Colonic mucosa (tissue), 4 donors: Measurements from ENCODE around the gene TMEM9. TPM values are rescaled to one million over a fixed set of nuclear protein-coding genes. Genes with fewer than 3 reads are reported as not detected.

Source experiments
- DNase-seq: peaks from one replicate; pipeline ENCODE4 v3.0.0-alpha.2; 2020
- H3K27ac ChIP-seq: fragments of 200-600 bp; one replicate; pipeline ENCODE4 v1.8.0; 2021
- H3K27me3 ChIP-seq: fragments of 200-600 bp; one replicate; pipeline ENCODE4 v1.8.0; 2021
- H3K36me3 ChIP-seq: fragments of 200-600 bp; one replicate; pipeline ENCODE4 v1.8.0; 2021
- H3K4me1 ChIP-seq: fragments of 200-600 bp; one replicate; pipeline ENCODE4 v1.8.0; 2021; ENCODE audit warnings: mild to moderate bottlenecking
- H3K4me3 ChIP-seq: fragments of 200-600 bp; one replicate; pipeline ENCODE4 v1.8.0; 2021
- H3K9ac ChIP-seq, 2 donors: one replicate each; pipeline ENCODE4 v1.7.0; 2013; ENCODE audit warnings: control low read depth in 2 of 2, low read depth in 2 of 2, low read length in 2 of 2
- H3K9me3 ChIP-seq: fragments of 200-600 bp; one replicate; pipeline ENCODE4 v1.8.0; 2021
- CTCF ChIP-seq: fragments of 200-600 bp; IDR thresholded peaks from one replicate; pipeline ENCODE4 v1.8.0; 2022; ENCODE audit warnings: antibody characterized with exemption, mild to moderate bottlenecking
- intact Hi-C: fragments of 100-400 bp; cut with DNase I; formaldehyde crosslinking; loops from one replicate; pipeline ENCODE4 v1.14.1; 2022
- total RNA-seq, 2 donors: library from RNA; stranded (reverse); fragmentation: NEBNext Ultra II Directional in 1 of 2; extraction: Animal tissue kit (Norgen Biotek cat#: 25700) in 1 of 2; gene quantifications; one replicate each; pipeline ENCODE4 v1.2.1, GENCODE V29; 2021
- donor health status: healthy.
- donor health status: DM: no; HTN: no; CAD: no.
- donor health status: DM: no; HTN: no; CAD: no.

The TMEM9 gene
- total RNA-seq, 2 donors from 2014 or later = 35.4 to 38.2 TPM

- intact Hi-C loops = no loop called here
- no peak for TF ChIP-seq CTCF
Measured at GRCh38 chr1:201181323-201181722, 27.0 kb upstream of the TMEM9 start.

GRCh38 chr1:201180901-201181300, 26.6 kb upstream of the TMEM9 start:
- Histone ChIP-seq H3K36me3 (no peaks in the 10 kb centered on the region), H3K9me3 (no peaks in the 10 kb centered on the region), H3K4me1 (no peaks in the 10 kb centered on the region), H3K27me3 (no peaks in the 10 kb centered on the region), H3K9ac (no peak overlapping the region), H3K4me3 (no peak overlapping the region), H3K27ac (no peak overlapping the region)
- DNase-seq = no peak
- intact Hi-C loops = no loop called here
- no peak for TF ChIP-seq CTCF

More at GRCh38 chr1:201181323-201181722, 27.0 kb upstream of the TMEM9 start:
- H3K9me3 ChIP-seq = no peaks in the 10 kb centered on the region
- no peak overlapping the region for H3K4me3 ChIP-seq
- no peaks in the 10 kb centered on the region for H3K4me1 ChIP-seq
- H3K27me3 ChIP-seq = no peaks in the 10 kb centered on the region
- no peaks in the 10 kb centered on the region for H3K36me3 ChIP-seq
- no peak overlapping the region for H3K9ac ChIP-seq
- no peak for DNase-seq
- H3K27ac ChIP-seq = no peak overlapping the region

- intact Hi-C loops = no loop called here
- Histone ChIP-seq H3K9ac (no peak overlapping the region), H3K36me3 (no peaks in the 10 kb centered on the region), H3K27ac (no peak overlapping the region), H3K4me1 (no peaks in the 10 kb centered on the region), H3K27me3 (no peaks in the 10 kb centered on the region), H3K4me3 (no peak overlapping the region), H3K9me3 (no peaks in the 10 kb centered on the region)
- no peak for TF ChIP-seq CTCF
- DNase-seq = no peak
Measured at GRCh38 chr1:201180141-201180540, 25.9 kb upstream of the TMEM9 start.

- TF ChIP-seq CTCF = no peak
- Histone ChIP-seq H3K9ac (no peak overlapping the region), H3K27me3 (no peaks in the 10 kb centered on the region), H3K4me1 (no peaks in the 10 kb centered on the region), H3K4me3 (no peak overlapping the region), H3K9me3 (no peaks in the 10 kb centered on the region), H3K36me3 (no peaks in the 10 kb centered on the region), H3K27ac (no peak overlapping the region)
- intact Hi-C loops = no loop called here
- DNase-seq = no peak
Measured at GRCh38 chr1:201178718-201179117, 24.4 kb upstream of the TMEM9 start.

GRCh38 chr1:201176940-201177339, 22.7 kb upstream of the TMEM9 start:
- Histone ChIP-seq H3K27me3 (no peaks in the 10 kb centered on the region), H3K27ac (no peak overlapping the region), H3K4me1 (no peaks in the 10 kb centered on the region), H3K4me3 (no peak overlapping the region), H3K9ac (no peak overlapping the region), H3K36me3 (no peaks in the 10 kb centered on the region), H3K9me3 (no peaks in the 10 kb centered on the region)
- no peak for TF ChIP-seq CTCF
- DNase-seq = peak; percentile 36
- intact Hi-C loops = no loop called here
